Neural cell (in vitro differentiated cells): ENCODE data around the gene HORMAD2.

ENCODE experiments used
- POLR2AphosphoS5 ChIP-seq: IDR thresholded peaks from 2 replicates; pipeline ENCODE4 v1.6.1; 2012
- RAD21 ChIP-seq: fragments of 450-650 bp; conservative IDR thresholded peaks from 2 replicates; pipeline ENCODE4 v1.6.1; 2014; ENCODE audit warnings: antibody characterized with exemption, mild to moderate bottlenecking, moderate library complexity
- TAF1 ChIP-seq: IDR thresholded peaks from 2 replicates; pipeline ENCODE4 v1.6.1; 2012; ENCODE audit warnings: low read depth
- TF ChIP-seq, protein P1 (sequence below): fragments of 450-650 bp; IDR thresholded peaks from 2 replicates; pipeline ENCODE4 v1.5.1; 2014; ENCODE audit warnings: antibody characterized with exemption, mild to moderate bottlenecking, moderate library complexity; ENCODE audit not compliant: poor library complexity, severe bottlenecking
- TF ChIP-seq, protein P2 (sequence below): IDR thresholded peaks from 2 replicates; pipeline ENCODE4 v1.6.1; 2012; ENCODE audit warnings: borderline replicate concordance

DNA sequence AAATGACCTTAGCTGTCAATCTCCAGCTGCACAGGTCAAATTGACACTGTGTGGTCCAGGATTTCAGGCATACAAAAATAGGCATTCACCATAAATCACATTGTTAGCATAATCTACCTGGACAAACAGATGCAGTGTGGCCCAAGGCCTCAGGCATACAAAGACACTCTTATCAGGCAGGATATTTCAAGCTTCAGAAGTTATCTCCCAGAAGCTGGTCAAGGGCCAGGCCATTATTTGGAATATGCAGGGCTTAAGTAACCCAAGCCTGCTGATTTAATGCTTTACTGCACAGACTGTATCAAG is 25.5 kb upstream of the HORMAD2 start:
- TF ChIP-seq, protein P1, sequence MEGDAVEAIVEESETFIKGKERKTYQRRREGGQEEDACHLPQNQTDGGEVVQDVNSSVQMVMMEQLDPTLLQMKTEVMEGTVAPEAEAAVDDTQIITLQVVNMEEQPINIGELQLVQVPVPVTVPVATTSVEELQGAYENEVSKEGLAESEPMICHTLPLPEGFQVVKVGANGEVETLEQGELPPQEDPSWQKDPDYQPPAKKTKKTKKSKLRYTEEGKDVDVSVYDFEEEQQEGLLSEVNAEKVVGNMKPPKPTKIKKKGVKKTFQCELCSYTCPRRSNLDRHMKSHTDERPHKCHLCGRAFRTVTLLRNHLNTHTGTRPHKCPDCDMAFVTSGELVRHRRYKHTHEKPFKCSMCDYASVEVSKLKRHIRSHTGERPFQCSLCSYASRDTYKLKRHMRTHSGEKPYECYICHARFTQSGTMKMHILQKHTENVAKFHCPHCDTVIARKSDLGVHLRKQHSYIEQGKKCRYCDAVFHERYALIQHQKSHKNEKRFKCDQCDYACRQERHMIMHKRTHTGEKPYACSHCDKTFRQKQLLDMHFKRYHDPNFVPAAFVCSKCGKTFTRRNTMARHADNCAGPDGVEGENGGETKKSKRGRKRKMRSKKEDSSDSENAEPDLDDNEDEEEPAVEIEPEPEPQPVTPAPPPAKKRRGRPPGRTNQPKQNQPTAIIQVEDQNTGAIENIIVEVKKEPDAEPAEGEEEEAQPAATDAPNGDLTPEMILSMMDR = no peak
- no peak for TF ChIP-seq RAD21
- TF ChIP-seq POLR2AphosphoS5 = no peak
- TF ChIP-seq TAF1 = no peak
- TF ChIP-seq, protein P2, sequence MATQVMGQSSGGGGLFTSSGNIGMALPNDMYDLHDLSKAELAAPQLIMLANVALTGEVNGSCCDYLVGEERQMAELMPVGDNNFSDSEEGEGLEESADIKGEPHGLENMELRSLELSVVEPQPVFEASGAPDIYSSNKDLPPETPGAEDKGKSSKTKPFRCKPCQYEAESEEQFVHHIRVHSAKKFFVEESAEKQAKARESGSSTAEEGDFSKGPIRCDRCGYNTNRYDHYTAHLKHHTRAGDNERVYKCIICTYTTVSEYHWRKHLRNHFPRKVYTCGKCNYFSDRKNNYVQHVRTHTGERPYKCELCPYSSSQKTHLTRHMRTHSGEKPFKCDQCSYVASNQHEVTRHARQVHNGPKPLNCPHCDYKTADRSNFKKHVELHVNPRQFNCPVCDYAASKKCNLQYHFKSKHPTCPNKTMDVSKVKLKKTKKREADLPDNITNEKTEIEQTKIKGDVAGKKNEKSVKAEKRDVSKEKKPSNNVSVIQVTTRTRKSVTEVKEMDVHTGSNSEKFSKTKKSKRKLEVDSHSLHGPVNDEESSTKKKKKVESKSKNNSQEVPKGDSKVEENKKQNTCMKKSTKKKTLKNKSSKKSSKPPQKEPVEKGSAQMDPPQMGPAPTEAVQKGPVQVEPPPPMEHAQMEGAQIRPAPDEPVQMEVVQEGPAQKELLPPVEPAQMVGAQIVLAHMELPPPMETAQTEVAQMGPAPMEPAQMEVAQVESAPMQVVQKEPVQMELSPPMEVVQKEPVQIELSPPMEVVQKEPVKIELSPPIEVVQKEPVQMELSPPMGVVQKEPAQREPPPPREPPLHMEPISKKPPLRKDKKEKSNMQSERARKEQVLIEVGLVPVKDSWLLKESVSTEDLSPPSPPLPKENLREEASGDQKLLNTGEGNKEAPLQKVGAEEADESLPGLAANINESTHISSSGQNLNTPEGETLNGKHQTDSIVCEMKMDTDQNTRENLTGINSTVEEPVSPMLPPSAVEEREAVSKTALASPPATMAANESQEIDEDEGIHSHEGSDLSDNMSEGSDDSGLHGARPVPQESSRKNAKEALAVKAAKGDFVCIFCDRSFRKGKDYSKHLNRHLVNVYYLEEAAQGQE = no peak
